ENCODE results near the gene CHI3L1.

The CHI3L1 gene

DNA sequence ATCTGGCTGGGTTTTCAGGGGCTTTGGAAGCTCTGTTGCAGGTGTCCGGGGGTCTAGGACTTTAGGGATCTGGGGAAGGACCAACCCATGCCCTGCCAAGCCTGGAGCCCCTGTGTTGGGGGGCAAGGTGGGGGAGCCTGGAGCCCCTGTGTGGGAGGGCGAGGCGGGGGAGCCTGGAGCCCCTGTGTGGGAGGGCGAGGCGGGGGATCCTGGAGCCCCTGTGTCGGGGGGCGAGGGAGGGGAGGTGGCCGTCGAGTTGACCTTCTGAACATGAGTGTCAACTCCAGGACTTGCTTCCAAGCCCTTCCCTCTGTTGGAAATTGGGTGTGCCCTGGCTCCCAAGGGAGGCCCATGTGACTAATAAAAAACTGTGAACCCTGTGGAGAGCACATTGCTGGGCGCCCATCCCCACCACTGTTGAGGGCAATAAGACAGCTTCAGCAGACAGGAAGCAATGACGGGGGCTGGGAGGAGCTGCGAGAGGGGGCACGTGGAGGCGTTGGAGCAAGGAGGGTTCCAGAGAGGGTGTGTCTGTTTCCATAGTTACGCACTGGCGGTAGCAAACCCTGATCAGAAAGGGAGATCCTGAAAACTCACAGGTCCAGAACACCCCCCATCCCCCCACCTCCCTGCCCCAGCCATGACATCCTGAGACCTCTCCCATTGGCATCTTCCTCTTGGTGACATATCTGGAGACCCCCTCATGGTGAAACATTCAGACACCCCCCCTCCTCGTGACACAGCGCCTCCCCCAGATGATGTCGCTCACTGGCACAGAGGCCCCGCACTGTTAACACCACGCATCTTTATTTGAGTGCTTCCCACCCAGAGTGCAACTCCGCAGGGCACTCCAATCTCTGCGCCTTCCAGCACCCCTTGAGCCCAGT lies 19.2 kb downstream of the CHI3L1 start:
- no peak for DNase-seq

DNA sequence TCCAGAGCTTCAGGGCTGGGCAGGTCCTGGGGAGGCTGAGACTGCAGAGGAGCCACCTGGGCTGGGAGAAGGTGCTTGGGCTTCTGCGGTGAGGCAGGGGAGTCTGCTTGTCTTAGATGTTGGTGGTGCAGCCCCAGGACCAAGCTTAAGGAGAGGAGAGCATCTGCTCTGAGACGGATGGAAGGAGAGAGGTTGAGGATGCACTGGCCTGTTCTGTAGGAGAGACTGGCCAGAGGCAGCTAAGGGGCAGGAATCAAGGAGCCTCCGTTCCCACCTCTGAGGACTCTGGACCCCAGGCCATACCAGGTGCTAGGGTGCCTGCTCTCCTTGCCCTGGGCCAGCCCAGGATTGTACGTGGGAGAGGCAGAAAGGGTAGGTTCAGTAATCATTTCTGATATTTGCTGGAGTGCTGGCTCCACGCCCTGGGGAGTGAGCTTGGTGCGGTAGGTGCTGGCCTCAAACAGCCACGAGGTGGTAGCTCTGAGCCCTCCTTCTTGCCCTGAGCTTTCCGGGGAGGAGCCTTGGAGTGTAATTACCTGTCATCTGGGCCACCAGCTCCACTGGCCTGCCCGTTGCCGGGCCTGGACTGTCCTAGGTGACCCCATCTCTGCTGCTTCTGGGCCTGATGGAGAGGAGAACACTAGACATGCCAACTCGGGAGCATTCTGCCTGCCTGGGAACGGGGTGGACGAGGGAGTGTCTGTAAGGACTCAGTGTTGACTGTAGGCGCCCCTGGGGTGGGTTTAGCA lies 20.1 kb downstream of the CHI3L1 start:
- DNase-seq = no peak

DNA sequence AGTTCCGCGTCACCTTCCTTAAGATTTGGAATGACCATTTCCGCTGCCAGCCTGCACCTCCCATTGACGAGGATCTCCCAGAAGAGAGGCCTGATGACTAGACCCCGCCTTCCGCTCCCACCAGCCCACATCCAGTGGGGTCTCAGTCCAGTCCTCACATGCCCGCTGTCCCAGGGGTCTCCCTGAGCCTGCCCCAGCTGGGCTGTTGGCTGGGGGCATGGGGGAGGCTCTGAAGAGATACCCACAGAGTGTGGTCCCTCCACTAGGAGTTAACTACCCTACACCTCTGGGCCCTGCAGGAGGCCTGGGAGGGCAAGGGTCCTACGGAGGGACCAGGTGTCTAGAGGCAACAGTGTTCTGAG lies 20.7 kb downstream of the CHI3L1 start:
- DNase-seq = no peak

DNA sequence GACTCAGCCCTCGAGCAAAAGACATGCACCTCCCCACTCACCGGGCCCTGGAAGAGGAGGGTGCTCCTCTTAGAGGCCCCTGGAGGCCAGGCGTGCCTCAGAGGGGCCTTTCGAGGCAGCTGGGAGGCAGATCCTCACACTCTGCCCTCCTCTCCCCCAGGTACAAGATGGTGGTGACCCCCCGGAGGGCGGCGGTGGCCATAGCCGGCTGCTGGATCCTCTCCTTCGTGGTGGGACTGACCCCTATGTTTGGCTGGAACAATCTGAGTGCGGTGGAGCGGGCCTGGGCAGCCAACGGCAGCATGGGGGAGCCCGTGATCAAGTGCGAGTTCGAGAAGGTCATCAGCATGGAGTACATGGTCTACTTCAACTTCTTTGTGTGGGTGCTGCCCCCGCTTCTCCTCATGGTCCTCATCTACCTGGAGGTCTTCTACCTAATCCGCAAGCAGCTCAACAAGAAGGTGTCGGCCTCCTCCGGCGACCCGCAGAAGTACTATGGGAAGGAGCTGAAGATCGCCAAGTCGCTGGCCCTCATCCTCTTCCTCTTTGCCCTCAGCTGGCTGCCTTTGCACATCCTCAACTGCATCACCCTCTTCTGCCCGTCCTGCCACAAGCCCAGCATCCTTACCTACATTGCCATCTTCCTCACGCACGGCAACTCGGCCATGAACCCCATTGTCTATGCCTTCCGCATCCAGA lies 21.3 kb downstream of the CHI3L1 start:
- DNase-seq = no peak

DNA sequence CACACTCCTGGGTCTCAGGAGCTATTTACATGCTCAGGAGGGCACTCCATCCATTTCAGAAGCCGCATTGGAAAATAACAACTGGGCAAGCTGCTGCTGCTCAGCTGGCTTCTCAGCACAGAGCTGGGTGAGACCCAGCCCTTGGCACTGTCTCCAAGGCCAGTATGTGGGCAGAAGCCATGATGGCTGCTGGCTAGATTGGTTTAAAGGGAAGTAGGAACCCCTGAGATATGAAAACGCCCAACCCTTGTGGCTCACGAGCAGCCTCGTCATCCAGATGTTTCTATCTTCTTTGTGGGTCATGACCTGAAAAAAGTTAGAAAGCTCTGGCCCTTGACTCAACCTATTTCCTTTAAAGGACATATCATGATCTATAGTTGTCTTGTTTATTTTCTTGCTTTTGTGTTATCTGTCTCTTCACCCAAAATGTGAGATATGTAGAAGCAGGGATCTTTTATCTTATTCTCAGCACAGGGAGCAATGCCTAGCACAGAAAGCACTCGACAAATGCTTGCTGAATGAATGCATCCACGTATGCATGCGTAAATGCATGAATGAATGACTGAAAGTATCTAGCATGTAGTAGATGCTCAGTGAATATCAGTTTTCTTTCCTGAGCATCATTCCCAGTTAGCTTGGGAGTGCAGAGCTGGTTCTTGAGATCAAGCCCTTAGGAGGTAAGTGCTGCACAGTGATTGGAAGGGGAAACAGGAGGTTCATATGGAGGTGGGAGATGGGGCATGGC lies 22.4 kb downstream of the CHI3L1 start:
- DNase-seq = no peak

DNA sequence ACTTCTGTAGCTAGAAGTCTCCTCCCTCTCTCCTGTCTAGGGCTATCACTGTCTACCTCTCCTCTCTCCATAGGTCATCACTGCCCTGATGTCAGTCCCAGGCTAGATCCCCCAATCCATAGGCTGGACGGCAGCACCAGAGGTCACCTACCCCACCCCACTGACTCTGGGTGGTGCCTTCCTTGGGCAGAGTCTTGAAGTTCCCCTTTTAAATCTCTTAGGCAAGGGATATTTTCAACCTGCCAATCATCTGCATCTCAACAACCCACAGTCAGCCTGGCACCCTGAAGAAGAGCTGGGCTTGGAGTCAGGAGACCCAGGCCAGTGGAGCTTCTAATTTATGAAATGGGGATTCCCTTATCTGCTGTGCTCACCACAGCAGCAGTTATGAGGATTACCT lies 24.1 kb downstream of the CHI3L1 start:
- no peak for DNase-seq

DNA sequence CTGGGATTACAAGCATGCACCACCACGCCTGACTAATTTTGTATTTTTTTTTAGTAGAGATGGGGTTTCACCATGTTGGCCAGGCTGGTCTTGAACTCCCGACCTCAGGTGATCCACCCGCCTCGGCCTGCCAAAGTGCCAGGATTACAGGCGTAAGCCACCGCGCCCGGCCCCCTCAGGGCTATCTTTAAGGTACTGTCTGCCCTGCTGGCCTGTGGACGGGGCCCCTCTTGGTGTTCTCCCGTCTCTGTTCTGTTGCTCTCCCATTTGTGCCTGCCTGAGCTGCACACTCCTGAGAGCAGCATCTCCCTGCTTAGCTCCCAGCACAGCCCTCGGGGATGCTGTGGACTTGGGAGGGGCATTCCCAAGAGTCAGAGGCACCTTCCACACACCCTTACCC lies 24.8 kb downstream of the CHI3L1 start:
- no peak for DNase-seq

DNA sequence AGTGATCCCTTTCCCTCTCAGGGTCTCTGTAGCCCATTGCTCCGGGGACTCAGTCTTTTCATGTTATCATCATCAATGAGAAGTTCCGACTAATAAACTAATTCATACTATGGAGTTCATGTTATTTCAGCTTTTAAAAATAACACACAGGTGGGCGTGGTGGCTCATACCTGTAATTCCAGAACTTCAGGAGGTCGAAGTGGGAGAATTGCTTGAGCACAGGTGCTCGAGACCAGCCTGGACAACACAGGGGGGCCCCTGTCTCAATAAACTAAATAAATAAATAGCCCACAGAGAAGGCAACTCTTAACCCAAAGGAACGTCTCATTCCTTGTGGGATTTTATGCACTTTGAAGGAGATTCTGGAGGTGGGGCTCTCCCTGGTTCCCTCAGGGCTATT lies 25.3 kb downstream of the CHI3L1 start:
- no peak for DNase-seq

DNA sequence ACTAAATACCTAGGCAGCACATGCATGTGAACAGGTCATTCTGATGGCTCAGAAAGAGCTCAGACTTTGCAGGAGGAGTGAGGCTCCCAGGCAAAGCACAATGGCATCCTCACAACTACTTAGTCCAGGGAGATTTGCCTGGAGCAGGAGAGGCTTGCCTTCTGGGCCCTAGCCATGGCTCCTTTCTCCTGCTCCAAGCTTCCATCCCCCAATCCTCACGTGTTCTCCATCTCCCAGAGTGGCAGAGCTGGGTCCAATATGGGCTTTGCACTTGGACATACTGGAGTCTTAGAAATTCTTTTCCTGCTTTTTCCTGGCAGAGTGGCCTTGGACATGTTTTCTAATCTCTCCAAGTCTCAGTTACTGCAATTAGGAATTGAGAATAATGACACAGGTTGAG lies 26.7 kb downstream of the CHI3L1 start:
- DNase-seq = no peak

DNA sequence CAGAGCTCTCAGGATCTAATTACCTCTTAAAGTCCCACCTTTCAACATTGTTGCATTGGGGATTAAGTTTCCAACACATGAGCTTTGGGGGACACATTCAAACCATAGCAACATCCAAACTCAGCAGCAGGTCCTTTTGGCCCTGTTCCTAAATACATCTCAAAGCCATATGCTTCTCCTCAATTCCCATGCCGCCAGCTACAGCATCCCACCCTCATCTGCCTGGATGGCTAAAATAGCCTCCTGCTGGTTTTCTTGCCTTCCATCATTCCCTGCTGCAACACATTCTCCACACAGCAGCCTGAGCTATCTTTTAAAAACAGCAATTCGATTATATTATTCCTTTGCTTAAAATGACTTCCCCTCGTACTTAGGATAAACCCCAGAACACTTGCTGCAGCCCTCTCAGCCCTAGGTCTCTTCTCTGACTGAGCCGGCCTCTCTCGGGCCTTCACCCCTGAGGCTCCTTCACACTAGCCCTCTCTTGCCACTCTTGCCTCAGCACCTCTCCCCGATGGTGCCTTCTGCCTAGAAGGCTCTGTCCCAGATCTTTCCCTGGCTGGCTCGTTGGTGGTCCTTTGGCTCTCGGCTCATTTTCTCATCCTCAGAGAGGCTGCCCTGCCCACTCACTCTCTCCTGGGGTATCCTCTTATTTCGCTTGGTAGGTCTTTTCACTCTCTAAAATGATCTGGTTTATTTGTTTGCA lies 27.4 kb downstream of the CHI3L1 start:
- no peak for DNase-seq

DNA sequence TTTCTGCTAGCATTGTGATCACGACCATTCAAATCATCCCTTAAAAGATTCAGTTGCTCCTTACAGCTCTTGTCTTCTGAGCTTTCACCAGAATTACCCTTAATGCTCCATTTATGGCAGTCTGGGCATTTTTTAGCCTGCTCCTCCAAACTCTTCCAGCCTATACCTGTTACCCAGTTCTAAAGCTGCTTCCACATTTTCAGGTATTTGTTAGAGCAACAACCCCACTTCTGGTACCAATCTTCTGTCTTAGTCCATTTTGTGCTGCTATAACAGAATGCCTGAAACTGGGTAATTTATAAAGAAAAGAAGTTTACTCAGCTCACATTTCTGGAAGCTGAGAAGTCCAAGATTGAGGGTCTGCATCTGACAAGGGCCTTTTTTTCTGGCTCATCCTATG lies 28.1 kb downstream of the CHI3L1 start:
- DNase-seq = no peak

DNA sequence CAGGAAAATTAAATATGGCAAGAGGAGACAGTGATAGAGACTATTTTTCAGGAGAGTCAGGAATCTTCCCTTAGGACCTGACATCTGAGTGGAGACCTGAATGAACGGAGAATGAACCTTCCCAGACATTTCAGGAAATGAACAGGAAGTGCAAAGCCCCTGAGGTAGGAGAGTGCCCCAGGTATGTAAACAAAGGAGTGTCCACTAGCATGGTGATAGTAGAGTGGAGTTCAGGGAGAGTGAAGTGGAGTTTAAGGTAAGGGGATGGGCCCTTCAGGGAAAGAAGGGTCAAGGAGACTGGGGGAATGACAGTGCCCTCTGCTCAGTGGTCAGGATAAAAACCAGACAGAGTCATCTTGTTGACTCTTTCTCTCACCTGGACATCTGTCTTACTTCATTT lies 30.2 kb downstream of the CHI3L1 start:
- DNase-seq = no peak

DNA sequence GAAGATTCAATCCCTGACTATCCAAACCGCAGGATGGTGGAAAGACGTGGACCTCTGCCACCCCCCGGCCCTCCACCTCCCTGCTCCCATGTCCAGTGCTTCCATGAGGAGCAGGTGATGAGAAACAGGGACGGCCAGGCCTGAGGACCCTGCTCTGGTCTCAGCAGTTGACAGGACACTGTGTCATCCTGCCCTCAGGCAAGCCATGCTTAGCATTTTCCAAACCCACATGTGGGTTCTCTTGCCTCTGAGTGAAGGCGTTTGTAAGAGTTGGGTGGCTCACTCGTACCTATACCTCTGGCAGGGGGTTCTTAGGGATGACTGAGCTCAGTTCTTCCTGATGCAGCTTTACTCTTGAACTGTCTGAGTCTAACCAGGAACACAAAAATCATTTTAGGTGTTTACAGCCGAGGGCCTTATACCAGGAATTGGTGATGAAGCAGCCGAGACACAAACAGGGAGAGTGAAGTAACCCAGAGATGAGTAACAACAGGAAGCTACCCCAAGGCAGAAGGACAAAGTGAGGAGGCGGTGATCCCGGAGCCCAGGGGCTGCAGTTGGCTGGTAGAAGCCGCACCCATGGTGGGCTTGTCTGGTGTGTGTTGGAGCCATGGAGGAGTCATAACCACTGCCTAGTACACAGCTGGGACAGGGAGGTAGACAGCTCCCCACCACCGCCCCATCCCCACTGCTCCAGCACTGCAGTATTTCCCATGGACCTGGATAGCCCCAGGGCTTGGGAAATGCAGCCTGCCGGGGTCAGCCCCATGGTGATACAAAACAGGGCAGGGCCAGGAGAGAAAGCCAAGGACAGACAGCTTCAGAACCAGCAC lies 32.3 kb downstream of the CHI3L1 start:
- no peak for DNase-seq

DNA sequence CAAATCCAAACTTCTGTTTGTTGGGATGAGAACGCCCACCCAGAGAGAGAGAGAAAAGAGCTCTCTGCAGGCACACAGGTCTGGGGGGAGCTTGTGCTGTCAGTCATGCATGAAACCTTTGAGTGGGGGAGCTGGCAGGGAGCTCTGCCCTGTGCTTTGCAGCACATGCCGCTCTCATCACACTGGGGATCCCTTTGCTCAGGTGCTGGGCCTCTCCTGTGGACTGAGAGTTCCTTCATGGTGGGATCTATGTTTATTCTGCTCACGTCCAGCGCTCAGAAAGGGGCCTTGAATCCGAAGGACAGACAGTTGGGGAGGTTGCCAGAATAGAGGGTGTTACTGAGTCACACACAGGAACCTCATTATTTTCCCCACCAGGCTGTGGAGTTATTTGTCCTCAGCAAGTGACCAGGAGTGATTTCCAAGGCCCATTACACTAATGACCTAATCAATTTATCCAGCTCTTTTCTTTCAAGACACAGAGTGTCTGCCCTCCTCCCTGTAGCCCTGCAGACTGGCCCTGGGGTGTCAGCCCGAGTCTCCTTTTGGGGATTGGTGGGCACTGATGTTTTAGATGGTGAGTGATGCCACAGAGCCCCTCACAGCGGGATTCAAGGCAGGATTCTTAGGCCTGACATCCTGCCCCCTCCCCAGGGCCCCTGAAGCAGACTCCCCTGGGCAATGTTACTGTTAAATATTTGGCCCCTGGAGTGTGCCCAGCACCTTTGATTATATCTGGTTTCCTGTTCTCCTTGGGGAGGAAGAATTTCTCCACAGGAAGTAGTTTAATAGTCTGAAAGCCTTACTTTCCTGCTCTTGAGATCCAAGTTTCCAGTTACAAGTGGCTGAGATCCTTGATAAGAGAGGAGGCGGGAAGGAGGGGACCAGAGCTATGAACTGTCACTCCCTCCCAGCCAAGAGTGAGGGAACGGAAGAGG lies 33.2 kb downstream of the CHI3L1 start:
- no peak for DNase-seq

DNA sequence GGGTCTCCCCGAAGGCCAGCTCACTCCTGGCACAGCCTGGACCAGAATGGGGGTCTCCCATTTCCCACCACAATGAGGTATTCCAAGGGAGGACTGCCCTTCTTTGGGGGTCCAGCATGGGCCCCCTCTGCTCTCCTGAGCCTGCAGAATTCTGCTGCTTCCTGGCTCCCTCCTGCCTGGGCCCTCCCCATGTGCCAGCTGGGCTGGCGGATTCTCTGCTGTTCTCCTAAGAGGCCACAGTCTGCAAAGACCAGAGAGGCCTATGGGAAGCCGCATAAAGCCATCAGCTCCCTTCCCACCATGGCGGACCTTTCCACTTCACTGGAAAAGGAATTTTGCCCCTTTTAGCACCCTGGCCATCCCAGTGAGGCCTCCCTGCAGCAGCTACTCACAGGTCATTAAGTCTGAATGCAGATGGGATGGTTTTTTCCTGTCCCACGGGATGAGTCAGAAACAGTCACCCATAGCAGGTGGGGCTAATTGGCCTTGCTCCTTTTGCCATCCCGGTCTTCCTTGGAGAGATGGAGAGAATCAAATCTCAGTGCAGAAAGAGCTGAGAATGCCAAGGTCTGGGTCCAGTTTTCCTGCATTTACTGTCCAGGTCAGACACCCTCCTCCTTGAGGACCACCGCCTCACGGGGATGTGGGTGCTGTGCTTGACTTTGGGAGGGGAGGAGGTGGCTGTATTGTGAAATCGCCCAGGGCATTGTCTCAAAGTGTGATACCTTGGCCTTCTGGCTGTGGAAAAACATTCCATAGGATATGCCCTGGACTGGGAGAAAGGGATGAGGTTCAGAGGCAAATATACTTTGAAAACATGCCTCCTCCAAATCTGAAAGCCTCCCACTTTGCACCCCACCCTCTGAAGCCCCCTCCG lies 34.1 kb downstream of the CHI3L1 start:
- no peak for DNase-seq

DNA sequence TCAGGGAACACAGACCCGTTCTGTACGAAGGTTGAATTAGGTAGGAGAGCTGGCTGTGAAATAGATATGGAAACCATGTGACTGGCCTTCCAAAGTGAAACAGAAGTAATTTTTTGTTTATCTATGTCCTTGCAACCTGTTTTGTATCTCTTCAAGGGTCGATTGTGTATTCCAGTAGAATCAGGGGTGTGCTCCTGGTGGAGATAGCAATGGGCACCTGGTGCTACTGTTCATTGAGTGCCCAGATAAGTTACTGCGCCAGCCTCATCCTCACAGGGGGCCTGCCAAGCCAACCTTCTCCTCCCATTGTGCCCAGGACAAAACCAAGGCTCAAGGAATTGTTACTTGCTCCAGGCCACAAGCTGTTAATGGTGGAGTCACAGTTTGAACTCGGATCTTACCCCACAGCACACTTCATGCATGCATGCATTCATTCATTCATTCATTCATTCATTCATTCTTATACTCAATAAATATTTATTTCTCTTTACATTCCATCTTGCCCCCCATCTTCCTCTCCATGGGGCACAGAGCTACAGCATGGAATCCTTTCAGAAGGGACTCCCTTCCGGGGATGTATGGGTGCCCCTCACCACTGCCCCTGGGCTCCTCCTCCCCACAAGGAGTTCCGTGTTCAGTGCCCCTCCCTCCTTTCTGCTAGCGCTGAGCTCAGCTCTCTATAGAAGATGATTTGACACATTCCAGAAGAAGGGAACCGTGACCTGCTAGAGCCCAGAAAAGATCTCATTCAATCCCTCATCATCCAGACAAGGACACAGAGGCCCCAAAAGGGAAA lies 34.9 kb downstream of the CHI3L1 start:
- no peak for DNase-seq

DNA sequence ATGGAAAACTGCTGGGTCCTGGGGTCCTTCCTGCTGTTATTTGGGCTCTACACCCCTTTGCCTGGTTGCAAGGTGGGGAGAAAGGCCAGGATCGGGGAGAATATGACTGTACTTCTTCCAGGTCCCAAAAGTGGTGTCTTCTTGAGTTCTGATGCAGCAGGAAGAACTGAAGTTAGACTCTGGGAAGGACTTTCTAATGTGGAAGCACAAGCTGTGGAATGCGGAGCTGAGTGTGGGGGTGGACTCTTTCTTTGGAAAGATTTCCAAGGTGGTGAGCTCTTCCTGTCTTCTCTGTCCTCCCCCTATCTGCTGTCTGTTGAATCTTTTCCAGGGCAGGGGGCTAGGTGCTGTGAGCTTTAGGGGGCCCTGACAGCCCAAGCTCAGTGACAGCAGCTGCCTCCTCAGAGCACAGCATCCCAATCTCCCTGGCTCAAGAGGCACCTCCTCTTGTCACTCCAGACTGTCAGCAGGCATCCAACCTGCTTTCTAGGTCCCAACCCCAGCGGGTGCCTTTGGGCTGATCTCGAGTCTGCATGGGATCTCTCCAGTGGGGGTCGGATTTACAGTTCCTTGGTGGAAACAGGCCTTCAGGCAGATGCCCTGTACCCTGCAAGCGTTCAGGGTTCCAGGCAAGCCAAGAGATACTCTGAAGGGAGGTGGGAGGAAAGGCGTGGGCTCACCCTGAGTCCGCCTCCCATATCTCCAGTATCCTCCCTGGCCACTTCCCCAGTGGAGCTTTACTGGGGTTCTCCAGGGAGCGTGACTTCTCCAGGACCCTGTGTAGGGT lies 35.8 kb downstream of the CHI3L1 start:
- DNase-seq = no peak
